Measurements from ENCODE around the gene GATA3.

GRCh38 chr10:8075282-8076260 lies 21.1 kb downstream of the GATA3 start:
- TF ChIP-seq CTCF (IDR thresholded peaks at IDR 0.05) (no peak), POLR2A (IDR thresholded peaks at IDR 0.05) (no peak)

Data from breast epithelium (tissue), 3 donors.